Lower lobe of right lung (tissue), 2 donors: ENCODE results near the gene ANXA4. TPM values are rescaled to one million over a fixed set of nuclear protein-coding genes. Genes with fewer than 3 reads are reported as not detected.

Experiments used
- ATAC-seq, 2 donors: fragments of 200-7000 bp; cut with Tn5 transposase; one replicate each; pipeline ENCODE4 v1.9.1; 2020 to 2022; ENCODE audit warnings: mild to moderate bottlenecking in 2 of 2, moderate library complexity in 2 of 2
- DNase-seq: peaks from one replicate; pipeline ENCODE4 v3.0.0-alpha.2; 2020
- H3K27ac ChIP-seq: fragments of 200-600 bp; one replicate; pipeline ENCODE4 v1.8.0; 2022
- H3K27me3 ChIP-seq: fragments of 200-600 bp; one replicate; pipeline ENCODE4 v1.8.0; 2022; ENCODE audit warnings: low read depth
- H3K36me3 ChIP-seq: fragments of 200-600 bp; one replicate; pipeline ENCODE4 v1.8.0; 2022; ENCODE audit warnings: mild to moderate bottlenecking
- H3K4me1 ChIP-seq: fragments of 200-600 bp; one replicate; pipeline ENCODE4 v1.8.0; 2022
- H3K4me3 ChIP-seq: fragments of 200-600 bp; one replicate; pipeline ENCODE4 v1.8.0; 2022; ENCODE audit warnings: mild to moderate bottlenecking
- H3K9me3 ChIP-seq: fragments of 200-600 bp; one replicate; pipeline ENCODE4 v1.8.0; 2022
- intact Hi-C: fragments of 100-400 bp; cut with DNase I; formaldehyde crosslinking; loops from one replicate; pipeline ENCODE4 v1.11.0; 2022
- long read RNA-seq: library from polyadenylated mRNA; unstranded; transcript quantifications from one replicate; pipeline ENCODE4 v2.0.0, GENCODE V29; 2021
- total RNA-seq: library from RNA; stranded (reverse); fragmentation: NEBNext Ultra II Directional; extraction: Animal tissue kit (Norgen Biotek cat#: 25700); gene quantifications from one replicate; pipeline ENCODE4 v1.2.1, GENCODE V29; 2021
- TF ChIP-seq, protein P1 (sequence below): fragments of 200-600 bp; IDR thresholded peaks from one replicate; pipeline ENCODE4 v1.8.0; 2022; ENCODE audit warnings: antibody characterized with exemption, mild to moderate bottlenecking
- donor health status: DM: no; HTN: yes; CAD: no; lungs with severe emphysema.

The ANXA4 gene
- 173 TPM for total RNA-seq
- long read RNA-seq, transcript ANXA4-201 (13 exons, 2,799 nt) = major isoform, 131 of 184 reads
- long read RNA-seq, partial matches to known transcripts = 15 of 184 reads
- long read RNA-seq, other reads (novel, unspliced or antisense) = 34 of 184 reads

DNA sequence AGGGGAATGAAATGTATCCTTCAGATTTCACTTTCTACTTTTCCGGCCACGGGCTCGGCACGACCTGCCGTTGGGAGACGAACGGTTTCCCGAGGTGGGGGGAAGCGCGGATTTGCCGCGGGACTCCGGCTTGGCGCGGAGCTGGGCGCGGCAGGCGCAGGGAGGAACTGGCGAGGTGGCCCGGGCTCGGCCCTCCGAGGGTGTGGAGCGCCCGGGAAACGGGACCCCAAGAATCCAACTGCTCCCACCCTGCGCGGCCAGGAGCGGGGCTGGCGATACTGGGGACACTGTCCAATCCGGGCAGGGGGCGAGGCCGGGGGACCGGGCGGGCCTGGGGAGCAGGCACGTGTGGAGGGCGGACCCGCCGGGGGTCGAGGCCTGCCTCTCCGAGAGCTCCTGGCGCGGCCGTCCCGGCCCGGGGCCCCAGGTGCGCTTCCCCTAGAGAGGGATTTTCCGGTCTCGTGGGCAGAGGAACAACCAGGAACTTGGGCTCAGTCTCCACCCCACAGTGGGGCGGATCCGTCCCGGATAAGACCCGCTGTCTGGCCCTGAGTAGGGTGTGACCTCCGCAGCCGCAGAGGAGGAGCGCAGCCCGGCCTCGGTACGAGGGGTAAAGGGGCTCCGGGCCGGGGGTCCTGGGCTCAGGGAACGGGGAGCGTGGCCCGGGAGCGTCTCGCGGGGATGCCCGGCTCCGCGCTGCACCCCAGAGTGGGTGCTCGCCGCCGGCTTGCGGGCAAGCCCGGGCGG is at the start of gene ANXA4:
TSS of gene ANXA4 (plus strand) at position 560 of the 747 bp plus-strand sequence. CDS start 39,432 bp downstream, outside the sequence.
- H3K27ac ChIP-seq = peak within 1 kb of the TSS; percentile 97

DNA sequence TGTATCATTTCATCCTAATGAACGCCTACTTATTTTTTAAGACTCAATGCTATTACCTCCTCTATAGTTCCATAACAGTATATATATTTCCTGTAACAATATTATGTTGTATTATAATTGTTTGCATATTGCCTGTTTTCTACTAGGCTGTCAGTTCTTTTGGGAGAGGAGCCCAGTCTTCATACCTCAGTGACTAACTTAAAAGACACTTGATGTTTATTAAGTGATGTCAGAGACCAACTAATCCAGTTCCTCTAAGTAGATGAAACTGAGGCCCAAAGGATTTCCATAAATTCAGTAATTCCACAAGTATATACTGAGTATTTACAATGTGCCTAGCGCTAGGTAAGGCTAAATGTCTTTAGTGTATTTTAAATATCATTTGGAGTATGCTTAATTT is 49.5 kb upstream of the ANXA4 start:
- Histone ChIP-seq H3K27ac (no peak overlapping the region), H3K4me3 (no peak overlapping the region), H3K9me3 (no peaks in the 10 kb centered on the region), H3K4me1 (peaks cover 28% of the 10 kb centered on the region), H3K36me3 (no peaks in the 10 kb centered on the region), H3K27me3 (no peaks in the 10 kb centered on the region)
- TF ChIP-seq, protein P1, sequence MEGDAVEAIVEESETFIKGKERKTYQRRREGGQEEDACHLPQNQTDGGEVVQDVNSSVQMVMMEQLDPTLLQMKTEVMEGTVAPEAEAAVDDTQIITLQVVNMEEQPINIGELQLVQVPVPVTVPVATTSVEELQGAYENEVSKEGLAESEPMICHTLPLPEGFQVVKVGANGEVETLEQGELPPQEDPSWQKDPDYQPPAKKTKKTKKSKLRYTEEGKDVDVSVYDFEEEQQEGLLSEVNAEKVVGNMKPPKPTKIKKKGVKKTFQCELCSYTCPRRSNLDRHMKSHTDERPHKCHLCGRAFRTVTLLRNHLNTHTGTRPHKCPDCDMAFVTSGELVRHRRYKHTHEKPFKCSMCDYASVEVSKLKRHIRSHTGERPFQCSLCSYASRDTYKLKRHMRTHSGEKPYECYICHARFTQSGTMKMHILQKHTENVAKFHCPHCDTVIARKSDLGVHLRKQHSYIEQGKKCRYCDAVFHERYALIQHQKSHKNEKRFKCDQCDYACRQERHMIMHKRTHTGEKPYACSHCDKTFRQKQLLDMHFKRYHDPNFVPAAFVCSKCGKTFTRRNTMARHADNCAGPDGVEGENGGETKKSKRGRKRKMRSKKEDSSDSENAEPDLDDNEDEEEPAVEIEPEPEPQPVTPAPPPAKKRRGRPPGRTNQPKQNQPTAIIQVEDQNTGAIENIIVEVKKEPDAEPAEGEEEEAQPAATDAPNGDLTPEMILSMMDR = no peak
- no peak for ATAC-seq
- intact Hi-C loops = no loop called here
- no peak for DNase-seq

More for the DNA sequence above, at the start of gene ANXA4:
- TF ChIP-seq, protein P1 = no peak
- H3K4me1 ChIP-seq = peaks cover 47% of the 10 kb centered on the region
- DNase-seq (peak; percentile 93), ATAC-seq (peak; percentile 96 to 97)
- intact Hi-C loops = no loop called here
- H3K4me3 ChIP-seq = peak within 1 kb of the TSS; percentile 69
- H3K36me3 ChIP-seq = no peaks in the 10 kb centered on the region
- no peaks in the 10 kb centered on the region for H3K9me3 ChIP-seq
- H3K27me3 ChIP-seq = no peaks in the 10 kb centered on the region

DNA sequence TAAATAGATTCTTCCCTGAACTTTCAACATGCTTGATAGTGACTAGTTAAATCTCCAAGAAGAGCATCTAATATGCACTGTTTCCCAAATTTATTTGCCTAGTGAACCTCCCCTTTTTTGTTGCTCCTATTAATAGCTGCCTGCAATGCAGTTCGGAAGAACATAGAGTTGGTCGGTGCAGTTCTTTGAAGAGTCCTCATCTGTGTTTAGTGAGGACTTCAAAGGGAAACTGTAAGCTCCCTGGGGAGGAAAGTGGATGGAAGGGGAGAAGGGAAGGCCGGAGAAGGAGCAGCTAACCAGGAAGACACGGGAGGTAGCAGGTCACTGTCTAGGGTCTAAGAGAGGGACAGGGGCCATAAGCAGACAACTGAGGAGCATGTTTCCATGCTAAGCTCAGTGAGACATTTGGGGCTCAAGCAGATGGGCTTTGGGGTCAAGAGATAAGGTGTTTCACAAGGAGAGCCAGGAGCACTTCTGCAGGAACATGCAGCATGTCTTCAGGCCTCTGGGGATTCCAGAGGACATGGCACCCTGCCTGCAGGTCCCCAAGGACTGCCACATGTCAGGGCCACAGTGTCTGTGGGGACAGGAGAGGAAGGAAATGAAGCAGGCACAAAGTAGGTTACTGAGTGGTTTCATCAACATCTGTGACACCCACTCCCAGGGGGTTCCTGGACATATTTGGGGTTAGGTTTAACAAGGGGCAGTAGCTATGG is 48.7 kb upstream of the ANXA4 start:
- peak overlapping the region; percentile 12 for H3K27ac ChIP-seq
- H3K36me3 ChIP-seq = no peaks in the 10 kb centered on the region
- H3K4me1 ChIP-seq = peaks cover 28% of the 10 kb centered on the region
- no peaks in the 10 kb centered on the region for H3K27me3 ChIP-seq
- no peak overlapping the region for H3K4me3 ChIP-seq
- intact Hi-C loops = no loop called here
- H3K9me3 ChIP-seq = no peaks in the 10 kb centered on the region
- DNase-seq (no peak), ATAC-seq (peak; percentile 51 to 54)
- TF ChIP-seq, protein P1 = no peak

DNA sequence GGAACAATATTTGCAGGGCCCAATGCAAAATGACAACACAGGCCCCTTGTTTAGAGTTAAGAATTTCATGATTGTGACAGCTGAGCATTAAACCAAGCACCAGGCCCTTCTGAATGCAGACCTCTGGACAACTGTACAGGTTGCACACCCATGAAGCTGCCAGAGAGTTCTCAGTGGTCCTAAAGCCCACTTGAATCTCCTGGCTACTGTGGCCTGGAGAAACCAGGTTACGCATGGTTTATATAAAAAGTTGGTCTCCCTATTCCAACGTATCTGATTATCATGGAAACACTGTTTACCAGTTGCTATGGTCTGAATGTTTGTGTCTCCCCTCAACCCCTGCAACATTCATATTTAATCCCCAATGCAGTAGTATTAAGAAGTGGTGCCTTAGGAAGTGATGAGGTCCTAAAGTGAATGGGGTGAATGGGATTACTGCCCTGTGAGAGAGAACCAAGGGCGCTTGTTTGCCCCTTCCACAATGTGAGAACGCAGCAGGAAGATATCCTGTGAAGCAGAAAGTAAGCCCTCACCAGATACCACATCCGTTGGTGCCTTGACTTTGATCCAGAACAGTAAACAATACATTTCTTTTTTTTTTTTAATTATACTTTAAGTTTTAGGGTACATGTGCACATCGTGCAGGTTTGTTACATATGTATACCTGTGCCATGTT is 48.0 kb upstream of the ANXA4 start:
- TF ChIP-seq, protein P1 = no peak
- DNase-seq (no peak), ATAC-seq (peak in 1 of 2 donors; percentile 9)
- Histone ChIP-seq H3K4me3 (no peak overlapping the region), H3K27me3 (no peaks in the 10 kb centered on the region), H3K36me3 (no peaks in the 10 kb centered on the region), H3K4me1 (peaks cover 28% of the 10 kb centered on the region), H3K9me3 (no peaks in the 10 kb centered on the region), H3K27ac (peak overlapping the region; percentile 48)
- intact Hi-C loops = no loop called here
